Raji (cell line): ENCODE measurements around the gene PPP2CA.

Source experiments
- POLR2A ChIP-seq: IDR thresholded peaks from 2 replicates; pipeline ENCODE4 v1.6.1; 2011; ENCODE audit warnings: low read depth, low read length, control low read depth; ENCODE audit not compliant: insufficient read depth

PPP2CA gene

GRCh38 chr5:134145041-134145757 is 80.7 kb downstream of the PPP2CA start:
- TF ChIP-seq POLR2A: no peak
